ENCODE data around the gene CACNB4.

CACNB4 gene

DNA sequence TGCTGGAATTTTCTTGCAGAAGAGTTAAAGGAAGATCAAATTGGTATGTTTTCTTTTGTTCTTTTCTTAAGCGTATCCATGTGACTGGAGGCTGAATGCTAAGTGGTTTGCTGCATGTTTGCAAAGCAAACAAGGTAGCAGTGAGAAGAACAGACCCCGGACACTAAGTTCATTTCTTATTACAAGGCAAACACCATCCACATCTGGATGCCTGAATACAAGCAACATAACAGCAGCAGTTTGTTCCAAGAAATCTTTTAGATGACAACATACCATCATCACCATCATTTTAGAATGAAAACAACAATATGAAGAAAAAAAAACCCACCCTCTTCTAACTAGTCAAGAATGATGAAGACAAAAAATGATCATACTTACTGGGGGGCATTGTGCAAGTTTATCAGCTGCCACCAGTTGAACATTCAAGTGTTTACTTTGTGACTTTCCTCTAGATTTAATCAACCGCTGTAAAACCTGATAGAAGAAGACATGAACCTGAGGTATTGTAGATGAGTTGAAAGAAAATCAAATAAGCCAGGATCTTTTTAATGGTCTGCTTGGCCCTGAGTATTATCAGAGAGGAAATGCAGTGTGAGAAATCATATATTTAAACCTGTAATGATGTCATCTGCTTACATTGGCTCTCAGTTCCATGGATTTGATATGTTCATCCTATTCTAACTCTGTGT lies 245.6 kb downstream of the CACNB4 start:
- no peak for DNase-seq (ENCODE audit: low read depth)

DNA sequence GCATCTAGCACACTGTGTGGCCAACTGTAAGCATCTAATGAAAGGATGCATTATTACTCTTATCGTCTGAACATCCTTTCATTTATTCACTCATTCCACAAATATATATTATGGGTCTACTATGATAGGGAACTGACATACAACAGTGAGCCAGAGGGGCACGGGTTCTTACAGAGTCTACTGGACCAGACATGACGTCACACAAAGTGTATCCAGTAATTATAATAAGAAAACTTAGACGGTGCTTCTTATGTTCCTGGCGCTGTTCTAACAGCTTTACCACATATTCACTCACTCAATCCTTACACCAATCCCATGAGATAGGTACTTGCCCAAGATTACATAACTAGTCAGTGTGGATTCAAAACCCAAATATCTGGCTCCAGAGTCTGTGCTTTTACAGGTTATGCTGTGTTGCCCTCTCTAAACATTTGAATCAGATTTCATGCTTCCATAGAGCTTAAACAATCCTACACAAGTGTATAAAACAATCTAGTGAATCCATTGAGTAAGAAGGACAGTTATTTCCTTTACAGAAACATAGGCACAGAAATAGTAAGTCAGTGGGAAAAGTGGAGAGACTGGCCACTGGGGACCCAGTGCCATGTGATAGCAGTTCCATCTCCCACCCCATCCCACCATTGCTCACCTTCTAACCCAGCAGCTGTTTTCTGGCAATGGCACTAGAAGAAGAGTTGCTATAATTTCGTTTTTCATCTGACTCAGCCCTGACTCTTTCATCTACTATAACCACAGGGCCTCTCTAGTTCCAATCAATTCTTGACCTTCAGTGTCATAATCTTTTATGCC lies 246.4 kb downstream of the CACNB4 start:
- DNase-seq (ENCODE audit: low read depth), result no peak

DNA sequence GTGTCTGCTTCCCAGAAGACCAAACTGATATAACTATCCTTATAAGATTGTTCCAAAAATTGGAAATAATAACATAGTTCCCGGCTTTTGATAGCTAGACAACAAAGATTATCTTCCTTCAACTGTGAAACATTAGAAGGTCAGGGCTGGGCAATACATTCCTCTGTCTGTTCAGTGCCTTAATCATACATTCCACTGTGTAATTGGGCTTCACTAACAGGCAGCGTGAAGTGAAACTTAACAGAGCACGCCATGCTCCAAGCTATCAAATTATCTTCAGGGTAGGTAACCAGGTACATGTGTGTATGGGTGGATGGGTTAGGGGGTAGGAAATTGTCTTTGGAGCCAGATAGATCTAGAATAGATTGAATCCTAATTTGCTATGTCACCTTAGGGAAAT lies 247.1 kb downstream of the CACNB4 start:
- no peak for DNase-seq (ENCODE audit: low read depth)

DNA sequence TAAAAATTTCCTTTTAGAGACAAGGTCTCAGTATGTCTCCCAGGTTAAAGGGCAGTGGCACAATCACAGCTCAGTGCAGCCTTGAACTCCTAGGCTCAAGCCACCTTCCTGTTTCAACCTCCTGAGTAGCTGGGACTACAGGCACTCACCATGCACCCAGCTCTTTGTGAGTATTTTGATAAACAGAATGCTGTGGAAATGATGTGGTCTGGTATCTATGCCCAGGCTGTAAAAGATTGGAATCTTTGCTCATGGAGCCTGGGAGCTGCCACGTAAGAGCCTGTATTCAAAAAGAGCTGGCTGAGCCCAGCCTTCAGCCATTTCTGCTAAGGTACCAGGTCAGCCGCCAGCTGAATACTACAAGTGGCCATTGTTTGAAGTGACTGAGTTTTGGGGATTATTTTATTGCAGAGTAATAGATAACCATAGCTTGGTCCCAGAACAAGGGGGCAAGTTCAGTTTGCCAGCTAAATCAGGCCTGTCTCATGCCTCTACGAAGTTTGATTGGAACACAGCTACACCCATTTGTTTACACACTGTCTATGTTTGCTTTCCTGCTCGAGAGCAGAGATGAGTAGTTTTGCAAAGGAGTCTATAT lies 249.3 kb downstream of the CACNB4 start:
- no peak for DNase-seq (ENCODE audit: low read depth)

DNA sequence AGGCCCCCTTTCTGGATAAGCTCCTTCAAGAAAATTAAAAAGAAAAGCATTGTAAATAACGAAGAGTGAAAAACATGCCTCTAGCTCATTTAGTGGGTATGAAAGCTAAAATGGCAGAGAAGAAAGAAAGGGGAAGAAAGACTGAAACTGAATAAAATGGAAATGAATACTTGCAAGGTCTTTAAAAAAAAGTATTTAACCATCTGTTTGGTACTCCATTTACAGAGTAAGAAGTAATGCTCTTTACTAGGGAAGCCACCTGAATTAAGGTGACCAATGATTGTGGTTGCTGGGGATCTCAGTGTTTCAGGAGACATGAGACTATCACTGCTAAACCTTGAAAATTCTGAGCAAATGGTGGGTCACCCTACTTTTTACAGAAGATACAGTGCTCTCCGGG lies 253.0 kb downstream of the CACNB4 start:
- DNase-seq (ENCODE audit: low read depth), result no peak

DNA sequence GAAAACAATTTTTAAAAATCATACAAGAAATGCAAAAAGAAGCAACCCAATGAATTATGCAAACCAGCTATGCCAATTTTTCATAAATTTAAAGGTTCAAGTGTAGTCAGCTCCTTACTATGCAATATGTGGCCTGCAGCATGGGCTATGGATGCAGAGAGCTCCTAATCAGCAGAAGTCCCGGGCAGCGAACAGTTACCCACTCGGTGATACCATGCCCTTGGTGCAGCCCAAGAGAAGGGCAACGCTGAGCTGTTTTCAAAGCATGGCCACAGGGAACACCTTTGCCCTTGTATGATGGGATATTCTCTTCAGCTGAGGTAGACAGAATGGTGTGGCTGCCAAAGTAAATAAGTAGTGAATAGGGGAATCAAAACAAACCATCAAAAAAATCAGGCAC lies 253.4 kb downstream of the CACNB4 start:
- DNase-seq (ENCODE audit: low read depth), result no peak

DNA sequence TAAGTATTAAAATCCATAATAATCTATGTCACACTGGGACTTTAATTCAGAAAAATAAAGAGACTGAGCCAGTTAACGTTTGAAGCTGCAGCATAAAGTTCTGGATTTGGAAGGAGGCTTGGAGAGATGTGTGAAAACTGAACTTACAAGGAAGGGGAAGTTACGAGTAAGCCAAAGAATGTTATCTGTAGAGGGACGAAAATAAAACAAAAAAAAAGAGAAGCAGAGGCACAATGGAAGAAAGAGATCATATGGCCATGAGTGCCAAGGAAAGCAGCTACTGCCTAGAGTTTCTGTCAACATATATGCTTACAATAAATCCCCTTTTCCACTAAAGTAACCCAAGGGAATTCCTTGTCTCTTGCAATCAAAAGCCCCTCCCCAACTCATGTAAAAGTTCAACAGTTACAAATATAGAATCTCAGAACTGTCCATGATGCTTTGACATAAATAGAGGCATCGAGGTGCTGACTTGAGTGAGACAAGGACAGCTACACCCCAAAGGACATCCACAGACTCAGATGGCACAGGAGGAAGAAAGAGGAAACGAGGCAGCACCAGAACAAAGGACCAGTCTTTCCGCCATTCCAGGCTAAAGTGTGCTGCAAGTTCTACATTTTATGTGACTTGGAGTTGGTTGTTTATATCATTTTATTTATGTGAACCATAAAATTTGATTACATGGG lies 254.5 kb downstream of the CACNB4 start:
- DNase-seq (ENCODE audit: low read depth), result no peak

DNA sequence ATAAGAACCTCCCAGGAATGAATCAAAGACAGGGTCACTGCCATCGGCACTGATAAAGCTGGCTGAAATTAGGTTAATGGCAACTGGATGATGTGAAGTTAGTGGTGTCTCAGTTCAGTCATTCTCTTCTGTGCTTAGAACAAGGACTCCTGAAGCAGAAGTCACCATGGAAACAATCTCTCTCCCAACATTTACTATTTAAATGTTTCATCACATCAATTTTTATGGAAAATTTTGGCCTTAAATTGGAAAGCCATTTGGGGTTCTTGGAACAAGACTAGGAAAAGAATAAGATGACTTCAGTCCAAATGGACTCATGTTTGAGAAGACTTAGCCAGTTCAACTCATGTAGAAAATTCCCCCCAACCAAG lies 255.2 kb downstream of the CACNB4 start:
- DNase-seq (ENCODE audit: low read depth), result no peak

DNA sequence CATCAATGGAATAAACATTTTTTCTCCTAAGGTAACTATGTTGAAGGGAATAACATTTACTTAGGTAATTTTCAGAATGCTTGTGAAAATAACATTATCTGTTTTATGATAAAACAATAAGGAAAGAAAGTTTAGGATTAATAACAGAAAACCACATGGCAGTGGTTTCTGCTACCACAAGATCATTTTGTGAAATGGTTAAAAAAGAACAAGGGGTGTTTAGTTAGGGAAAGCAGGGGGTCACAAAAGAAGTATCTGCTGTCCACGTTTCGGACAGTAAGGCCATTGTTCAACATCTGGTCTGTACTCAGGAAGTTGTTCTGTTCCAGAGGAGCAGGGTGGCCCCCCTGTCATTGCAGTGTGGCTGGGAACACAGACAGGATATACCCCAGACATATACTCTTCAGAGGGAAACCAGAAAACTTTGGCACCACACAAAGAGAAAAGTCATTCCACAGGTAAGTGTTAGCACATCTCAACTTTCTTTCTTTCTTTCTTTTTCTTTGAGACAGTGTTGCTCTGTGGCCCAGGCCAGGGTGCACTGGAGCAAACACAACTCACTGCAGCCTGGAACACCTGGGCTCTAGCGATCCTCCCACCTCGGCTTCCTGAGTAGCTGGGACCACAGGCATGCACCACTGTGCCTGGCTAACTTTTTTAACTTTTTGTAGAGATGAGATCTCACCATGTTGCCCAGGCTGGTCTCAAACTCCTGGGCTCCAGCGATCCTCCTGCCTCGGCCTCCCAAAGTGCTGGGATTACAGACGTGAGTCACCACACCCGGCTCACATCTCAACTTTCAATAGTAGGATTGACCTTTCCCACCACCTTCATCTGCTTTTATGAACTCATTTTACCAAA lies 255.8 kb downstream of the CACNB4 start:
- no peak for DNase-seq (ENCODE audit: low read depth)

DNA sequence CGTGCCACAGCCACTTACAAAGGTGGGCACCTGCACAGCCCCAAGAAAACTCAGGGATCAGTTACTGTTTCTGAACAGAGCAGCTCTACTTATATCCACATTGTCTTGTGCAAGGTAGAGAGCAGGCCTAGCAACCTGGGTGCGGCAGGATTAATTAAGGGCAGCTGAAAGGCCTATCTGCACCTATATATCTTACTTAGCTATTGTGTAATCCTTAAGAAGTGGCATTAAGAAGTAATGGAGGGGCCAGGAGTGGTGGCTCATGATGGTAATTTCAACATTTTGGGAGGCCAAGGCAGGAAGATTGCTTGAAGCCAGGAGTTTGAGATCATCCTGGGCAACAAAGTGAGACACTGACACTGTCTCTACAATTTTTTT lies 257.8 kb downstream of the CACNB4 start:
- no peak for DNase-seq (ENCODE audit: low read depth)

DNA sequence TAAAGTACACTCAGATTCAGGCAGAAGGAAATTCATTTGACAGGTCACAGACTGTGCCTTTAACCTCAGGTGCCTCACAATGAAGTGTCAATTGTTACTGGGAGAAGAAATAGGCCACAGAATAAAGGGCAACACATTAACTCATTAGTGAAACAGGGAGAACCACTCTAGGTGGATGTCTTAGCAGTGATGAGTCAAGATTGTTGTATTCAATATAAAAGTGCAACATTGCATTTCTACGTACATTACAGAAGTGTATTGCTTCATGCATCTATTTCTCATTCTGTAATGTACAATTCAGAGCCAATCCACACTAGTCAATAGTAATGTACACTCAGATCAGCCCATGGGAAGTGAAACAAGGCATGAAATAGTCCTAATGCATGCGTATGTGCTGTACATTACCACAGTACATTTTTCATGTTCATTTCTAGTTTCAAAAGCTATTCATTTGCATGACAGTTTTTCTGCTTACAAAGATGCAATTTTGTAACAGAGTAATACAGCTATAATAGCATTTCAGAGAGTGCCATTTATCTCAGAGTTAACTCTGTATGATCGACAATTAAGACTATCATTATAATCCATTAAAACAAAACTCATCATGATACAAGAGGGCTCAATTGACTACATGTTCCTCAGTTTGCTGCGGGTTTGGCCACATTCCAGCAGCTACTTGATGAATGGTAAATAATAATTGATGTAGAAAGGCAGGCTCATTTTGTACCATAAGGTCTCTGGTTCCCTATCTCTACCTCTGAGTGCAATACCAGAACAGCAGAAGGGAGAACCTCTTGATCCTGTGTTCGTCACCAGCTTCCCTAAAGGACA lies 258.4 kb downstream of the CACNB4 start:
- DNase-seq (ENCODE audit: low read depth), result no peak

DNA sequence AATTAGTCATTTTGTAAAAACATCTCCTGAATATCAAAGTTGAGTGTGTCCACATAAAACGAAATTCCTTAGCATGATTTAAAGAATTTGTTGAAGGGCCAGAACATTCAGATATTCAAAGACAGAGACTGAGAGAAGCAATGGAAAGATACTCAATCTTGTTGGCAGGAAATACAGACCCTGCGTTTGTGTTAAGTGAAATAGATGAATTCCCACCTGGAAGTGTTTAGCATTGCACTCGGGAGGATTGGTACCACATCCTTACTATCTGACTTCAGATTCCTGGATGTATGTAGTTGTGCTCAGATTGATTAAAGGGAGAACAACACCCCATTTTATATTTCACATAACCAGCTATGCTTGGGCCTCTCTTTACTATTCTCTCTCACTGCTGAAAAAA lies 260.9 kb downstream of the CACNB4 start:
- DNase-seq (ENCODE audit: low read depth), result no peak

DNA sequence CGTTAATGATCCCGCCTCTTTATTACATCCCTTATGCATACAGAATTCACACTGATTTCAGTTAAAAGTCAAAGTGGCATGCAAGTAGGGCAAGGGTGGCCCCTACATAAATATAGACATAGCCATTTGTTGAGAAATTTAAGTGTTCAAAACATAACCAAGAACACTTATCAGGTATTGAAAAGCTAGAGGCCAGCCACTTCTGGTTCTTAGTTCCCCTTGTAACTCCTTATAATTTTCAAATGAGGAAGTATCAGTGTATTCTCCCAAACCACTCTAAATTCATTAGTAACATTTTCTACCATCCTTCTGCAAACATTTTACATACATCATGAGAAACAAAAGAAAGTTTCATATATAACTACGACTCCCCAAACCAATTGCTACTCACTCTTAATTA lies 264.9 kb downstream of the CACNB4 start:
- DNase-seq (ENCODE audit: low read depth), result no peak

DNA sequence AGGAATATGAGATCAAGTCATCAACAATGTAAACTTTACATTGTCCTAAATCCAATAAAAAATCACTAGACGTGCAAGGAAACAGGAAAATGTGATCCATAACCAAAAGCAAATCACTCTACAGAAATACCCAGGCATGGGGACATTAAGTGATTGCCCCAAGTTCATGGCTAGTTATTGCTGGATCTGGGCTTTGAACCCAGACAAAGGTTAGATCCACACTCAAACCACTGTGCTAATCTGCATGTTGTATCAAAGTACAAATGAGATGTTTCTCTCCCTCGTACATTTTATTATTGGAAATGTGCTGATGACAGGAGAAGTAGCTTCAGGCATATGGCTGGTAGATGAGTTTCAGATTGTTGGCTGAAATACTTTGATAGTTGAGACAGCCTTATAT lies 267.9 kb downstream of the CACNB4 start:
- no peak for DNase-seq (ENCODE audit: low read depth)

DNA sequence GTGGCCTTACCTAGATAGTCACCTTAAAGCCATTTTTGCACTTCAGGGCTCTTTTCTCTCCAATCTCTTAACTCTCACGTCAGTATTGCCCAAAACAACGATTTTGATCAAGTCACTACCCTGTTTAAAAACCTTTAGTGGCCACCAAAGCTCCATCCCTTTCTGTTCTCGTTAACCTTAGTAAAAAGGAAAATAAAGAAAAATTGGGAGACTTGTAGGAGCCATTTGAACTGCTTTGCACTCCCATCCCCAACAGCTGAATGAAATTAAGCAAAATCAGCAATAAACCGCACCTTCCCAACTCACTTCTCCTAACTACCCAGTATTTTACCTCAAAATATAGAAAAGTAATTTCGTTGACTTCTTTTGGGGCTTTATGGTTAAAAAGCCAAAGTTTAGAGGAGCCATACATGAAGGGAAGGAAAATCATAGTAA lies 269.9 kb downstream of the CACNB4 start:
- DNase-seq (ENCODE audit: low read depth), result no peak

DNA sequence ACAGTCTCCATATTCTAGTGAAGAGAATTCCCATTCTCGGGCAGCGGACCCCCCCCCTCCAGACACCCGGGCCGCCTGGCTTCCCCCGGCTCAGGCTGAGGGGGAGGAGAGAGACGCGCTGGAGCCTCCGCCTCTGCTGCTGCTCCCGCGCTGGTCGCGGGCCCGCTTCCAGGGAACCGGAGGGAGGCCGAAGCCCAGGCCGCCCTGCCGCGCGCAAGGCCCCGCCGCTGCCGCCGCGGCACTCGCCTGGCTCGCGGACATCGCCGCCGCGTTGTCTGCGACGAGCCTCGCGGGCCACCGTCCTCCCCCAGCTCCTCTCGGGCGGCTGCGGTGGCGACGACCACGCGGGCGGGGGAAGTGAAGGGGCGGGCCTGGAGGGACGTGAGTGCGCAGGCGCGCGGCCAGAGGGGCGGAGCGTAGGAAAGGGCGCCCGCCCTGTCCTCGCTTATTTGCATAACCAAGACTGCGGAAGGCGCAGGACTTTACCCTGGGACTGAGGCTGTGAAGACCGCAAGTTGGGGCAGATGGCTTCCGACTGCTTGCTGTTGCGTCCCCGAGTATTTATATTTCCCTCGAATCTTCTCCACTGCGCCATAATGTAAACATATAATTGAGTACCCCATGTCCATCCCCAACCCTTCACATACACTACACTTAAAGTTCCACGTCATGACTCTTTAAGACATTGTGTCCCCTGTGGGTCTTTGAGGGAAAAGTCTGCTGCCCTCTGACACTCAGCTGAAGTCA lies 270.5 kb downstream of the CACNB4 start, which contains the start of gene ARL5A:
Gene ARL5A (minus strand): TSS at position 279 of the 747 bp plus-strand sequence. CDS start 245 bp downstream, at position 34.
- DNase-seq (ENCODE audit: low read depth), result peak; percentile 89

DNA sequence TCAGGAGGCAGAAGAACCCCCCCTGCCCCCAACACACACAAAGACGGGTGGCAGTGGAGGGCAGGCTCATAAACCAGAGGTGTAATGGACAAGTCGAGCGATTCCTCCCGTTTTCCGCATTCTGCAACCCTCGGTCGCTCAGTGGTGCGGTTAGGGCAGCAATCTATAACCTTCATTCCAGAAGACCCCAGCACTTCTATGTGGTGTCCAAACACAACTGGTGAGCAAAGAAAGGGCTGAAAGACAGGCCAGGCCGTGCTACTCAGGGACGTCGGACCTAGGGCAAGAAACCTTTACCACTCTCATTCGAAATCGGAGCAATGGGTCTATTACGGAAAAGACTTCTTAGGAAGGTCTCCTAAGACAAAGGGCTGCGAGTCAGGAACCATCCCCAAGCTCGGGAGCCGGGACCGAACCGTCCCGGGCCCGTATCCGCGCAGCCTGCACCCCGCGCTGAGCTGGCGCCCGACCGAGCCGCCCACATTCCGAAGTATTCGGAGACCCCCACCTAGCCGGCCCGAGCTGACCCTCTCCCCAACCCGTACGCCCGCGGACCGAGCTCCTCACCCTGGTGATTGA lies 271.2 kb downstream of the CACNB4 start:
- no peak for DNase-seq (ENCODE audit: low read depth)

DNA sequence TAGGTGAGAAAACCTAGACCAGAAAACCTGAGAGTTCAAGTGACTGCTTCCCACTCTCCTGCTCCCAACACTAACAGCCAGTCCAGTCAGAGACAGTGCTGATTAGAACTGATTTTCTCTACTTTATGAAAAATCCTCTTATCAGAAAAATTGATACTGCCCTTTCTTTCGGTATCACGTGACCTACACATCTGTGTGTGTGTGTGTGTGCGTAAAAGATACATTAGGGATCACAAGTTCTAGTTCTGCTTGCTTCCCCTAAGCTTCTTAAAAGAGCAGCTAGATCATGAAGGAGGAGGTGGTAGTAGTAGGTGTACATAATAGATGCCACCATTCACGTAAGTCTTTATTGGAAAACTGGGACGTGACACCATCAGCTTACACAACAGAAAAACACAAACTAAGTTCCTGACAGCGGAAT lies 272.1 kb downstream of the CACNB4 start:
- no peak for DNase-seq (ENCODE audit: low read depth)

DNA sequence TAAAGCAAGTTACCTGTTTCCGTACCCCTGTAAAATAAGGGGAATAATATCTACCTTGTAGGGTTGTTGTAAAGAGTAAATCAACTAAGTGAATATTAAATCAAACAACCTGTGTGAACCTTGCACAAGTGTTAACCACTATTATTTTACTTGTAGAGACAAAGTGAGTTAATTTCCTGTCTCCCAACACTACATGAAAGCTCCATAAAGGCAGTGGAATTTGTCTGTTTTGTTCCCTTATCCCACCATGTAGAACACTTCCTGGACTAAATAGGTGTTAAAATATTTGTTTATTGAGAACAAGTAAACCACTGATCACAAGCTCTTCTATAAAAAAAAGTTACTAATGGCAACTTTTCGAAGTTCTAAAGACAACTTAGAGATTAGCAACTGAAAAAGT lies 274.0 kb downstream of the CACNB4 start:
- no peak for DNase-seq (ENCODE audit: low read depth)

DNA sequence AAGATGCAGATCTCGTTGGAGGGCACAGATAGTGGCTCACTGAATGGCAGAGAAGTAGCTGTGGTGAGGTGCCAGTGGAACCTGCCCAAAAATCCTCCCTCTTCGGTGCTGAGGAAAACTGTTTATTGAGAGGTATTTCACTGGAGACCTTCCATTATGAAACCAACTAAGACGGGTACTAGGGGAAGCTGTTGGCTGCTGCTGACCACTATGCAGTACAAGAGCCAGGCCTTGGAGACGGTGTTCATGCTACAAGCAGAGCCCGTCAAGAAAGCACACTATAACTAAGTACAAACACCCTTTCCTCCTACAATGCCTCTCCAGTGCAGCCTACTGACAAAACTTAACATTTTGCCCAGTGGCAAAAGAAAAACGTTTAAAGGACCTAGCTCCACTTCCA lies 275.2 kb downstream of the CACNB4 start:
- DNase-seq (ENCODE audit: low read depth), result no peak
